Measurements from ENCODE around the gene AZIN2.
"Not testable (repeated sequence)": the region's sequence is repeated elsewhere in the genome, so short reads cannot be mapped to it uniquely, and the experiment has no call there.

Gene AZIN2

GRCh38 chr1:33092438-33092837 lies 11.5 kb downstream of the AZIN2 start:
- H3K27ac ChIP-seq (ENCODE audit: low read depth in 2 of 2, low read length in 2 of 2) = no peak overlapping the region
- no peaks in the 10 kb centered on the region for H3K27me3 ChIP-seq (ENCODE audit: control insufficient read depth in 2 of 2, insufficient read depth in 2 of 2, low read length in 2 of 2)
- H3K9ac ChIP-seq (ENCODE audit: low read depth in 1 of 2, low read length in 2 of 2) = no peak overlapping the region
- H3K9me3 ChIP-seq (ENCODE audit: control insufficient read depth in 2 of 2, low read length in 2 of 2) = no peaks in the 10 kb centered on the region
- no peaks in the 10 kb centered on the region for H3K4me1 ChIP-seq (ENCODE audit: control insufficient read depth in 2 of 2, insufficient read depth in 2 of 2, low read length in 2 of 2)
- peaks cover 5 to 8% of the 10 kb centered on the region in 2 donors for H3K36me3 ChIP-seq (ENCODE audit: control insufficient read depth in 2 of 2, insufficient read depth in 2 of 2, low read length in 2 of 2)
- no peak overlapping the region for H3K4me3 ChIP-seq (ENCODE audit: low read length in 2 of 2)

- Histone ChIP-seq H3K9me3 (ENCODE audit: control insufficient read depth in 2 of 2, low read length in 2 of 2) (no peaks in the 10 kb centered on the region), H3K27ac (ENCODE audit: low read depth in 2 of 2, low read length in 2 of 2) (no peak overlapping the region), H3K27me3 (ENCODE audit: control insufficient read depth in 2 of 2, insufficient read depth in 2 of 2, low read length in 2 of 2) (no peaks in the 10 kb centered on the region), H3K4me1 (ENCODE audit: control insufficient read depth in 2 of 2, insufficient read depth in 2 of 2, low read length in 2 of 2) (no peaks in the 10 kb centered on the region), H3K4me3 (ENCODE audit: low read length in 2 of 2) (no peak overlapping the region), H3K36me3 (ENCODE audit: control insufficient read depth in 2 of 2, insufficient read depth in 2 of 2, low read length in 2 of 2) (peaks cover 3 to 8% of the 10 kb centered on the region in 2 donors), H3K9ac (ENCODE audit: low read depth in 1 of 2, low read length in 2 of 2) (no peak overlapping the region)
These were observed 12.1 kb downstream of the AZIN2 start for GRCh38 chr1:33093004-33093403.

- Histone ChIP-seq H3K27ac (ENCODE audit: low read depth in 2 of 2, low read length in 2 of 2) (no peak overlapping the region), H3K4me1 (ENCODE audit: control insufficient read depth in 2 of 2, insufficient read depth in 2 of 2, low read length in 2 of 2) (no peaks in the 10 kb centered on the region), H3K36me3 (ENCODE audit: control insufficient read depth in 2 of 2, insufficient read depth in 2 of 2, low read length in 2 of 2) (peaks cover 0 to 8% of the 10 kb centered on the region in 2 donors), H3K4me3 (ENCODE audit: low read length in 2 of 2) (no peak overlapping the region), H3K9ac (ENCODE audit: low read depth in 1 of 2, low read length in 2 of 2) (no peak overlapping the region), H3K27me3 (ENCODE audit: control insufficient read depth in 2 of 2, insufficient read depth in 2 of 2, low read length in 2 of 2) (no peaks in the 10 kb centered on the region), H3K9me3 (ENCODE audit: control insufficient read depth in 2 of 2, low read length in 2 of 2) (no peaks in the 10 kb centered on the region)
These were observed 13.5 kb downstream of the AZIN2 start for GRCh38 chr1:33094486-33094885.

- Histone ChIP-seq H3K4me1 (ENCODE audit: control insufficient read depth in 2 of 2, insufficient read depth in 2 of 2, low read length in 2 of 2) (no peaks in the 10 kb centered on the region), H3K36me3 (ENCODE audit: control insufficient read depth in 2 of 2, insufficient read depth in 2 of 2, low read length in 2 of 2) (peaks cover 0 to 8% of the 10 kb centered on the region in 2 donors), H3K4me3 (ENCODE audit: low read length in 2 of 2) (no peak overlapping the region), H3K9ac (ENCODE audit: low read depth in 1 of 2, low read length in 2 of 2) (no peak overlapping the region), H3K27ac (ENCODE audit: low read depth in 2 of 2, low read length in 2 of 2) (no peak overlapping the region), H3K9me3 (ENCODE audit: control insufficient read depth in 2 of 2, low read length in 2 of 2) (no peaks in the 10 kb centered on the region), H3K27me3 (ENCODE audit: control insufficient read depth in 2 of 2, insufficient read depth in 2 of 2, low read length in 2 of 2) (no peaks in the 10 kb centered on the region)
These were observed 14.1 kb downstream of the AZIN2 start for GRCh38 chr1:33094971-33095604.

GRCh38 chr1:33096363-33097005 lies 15.5 kb downstream of the AZIN2 start:
- Histone ChIP-seq H3K4me3 (ENCODE audit: low read length in 2 of 2) (no peak overlapping the region), H3K36me3 (ENCODE audit: control insufficient read depth in 2 of 2, insufficient read depth in 2 of 2, low read length in 2 of 2) (peaks cover 0 to 8% of the 10 kb centered on the region in 2 donors), H3K27me3 (ENCODE audit: control insufficient read depth in 2 of 2, insufficient read depth in 2 of 2, low read length in 2 of 2) (no peaks in the 10 kb centered on the region), H3K4me1 (ENCODE audit: control insufficient read depth in 2 of 2, insufficient read depth in 2 of 2, low read length in 2 of 2) (no peaks in the 10 kb centered on the region), H3K9ac (ENCODE audit: low read depth in 1 of 2, low read length in 2 of 2) (no peak overlapping the region), H3K9me3 (ENCODE audit: control insufficient read depth in 2 of 2, low read length in 2 of 2) (no peaks in the 10 kb centered on the region), H3K27ac (ENCODE audit: low read depth in 2 of 2, low read length in 2 of 2) (no peak overlapping the region)

GRCh38 chr1:33097137-33097611 lies 16.2 kb downstream of the AZIN2 start:
- no peaks in the 10 kb centered on the region for H3K27me3 ChIP-seq (ENCODE audit: control insufficient read depth in 2 of 2, insufficient read depth in 2 of 2, low read length in 2 of 2)
- H3K4me3 ChIP-seq (ENCODE audit: low read length in 2 of 2) = no peak overlapping the region
- no peaks in the 10 kb centered on the region for H3K4me1 ChIP-seq (ENCODE audit: control insufficient read depth in 2 of 2, insufficient read depth in 2 of 2, low read length in 2 of 2)
- H3K9me3 ChIP-seq (ENCODE audit: control insufficient read depth in 2 of 2, low read length in 2 of 2) = no peaks in the 10 kb centered on the region
- peaks cover 4 to 8% of the 10 kb centered on the region in 2 donors for H3K36me3 ChIP-seq (ENCODE audit: control insufficient read depth in 2 of 2, insufficient read depth in 2 of 2, low read length in 2 of 2)
- H3K9ac ChIP-seq (ENCODE audit: low read depth in 1 of 2, low read length in 2 of 2) = no peak overlapping the region
- H3K27ac ChIP-seq (ENCODE audit: low read depth in 2 of 2, low read length in 2 of 2) = no peak overlapping the region

GRCh38 chr1:33097762-33098161 lies 16.8 kb downstream of the AZIN2 start:
- H3K4me3 ChIP-seq (ENCODE audit: low read length in 2 of 2) = no peak overlapping the region
- peaks cover 4 to 12% of the 10 kb centered on the region in 2 donors for H3K36me3 ChIP-seq (ENCODE audit: control insufficient read depth in 2 of 2, insufficient read depth in 2 of 2, low read length in 2 of 2)
- H3K27ac ChIP-seq (ENCODE audit: low read depth in 2 of 2, low read length in 2 of 2) = no peak overlapping the region
- no peak overlapping the region for H3K9ac ChIP-seq (ENCODE audit: low read depth in 1 of 2, low read length in 2 of 2)
- H3K27me3 ChIP-seq (ENCODE audit: control insufficient read depth in 2 of 2, insufficient read depth in 2 of 2, low read length in 2 of 2) = no peaks in the 10 kb centered on the region
- H3K9me3 ChIP-seq (ENCODE audit: control insufficient read depth in 2 of 2, low read length in 2 of 2) = no peaks in the 10 kb centered on the region
- H3K4me1 ChIP-seq (ENCODE audit: control insufficient read depth in 2 of 2, insufficient read depth in 2 of 2, low read length in 2 of 2) = no peaks in the 10 kb centered on the region

GRCh38 chr1:33098371-33098770 lies 17.4 kb downstream of the AZIN2 start:
- H3K9ac ChIP-seq (ENCODE audit: low read depth in 1 of 2, low read length in 2 of 2) = no peak overlapping the region
- H3K4me1 ChIP-seq (ENCODE audit: control insufficient read depth in 2 of 2, insufficient read depth in 2 of 2, low read length in 2 of 2) = no peaks in the 10 kb centered on the region
- H3K27ac ChIP-seq (ENCODE audit: low read depth in 2 of 2, low read length in 2 of 2) = peak overlapping the region in 1 of 2 donors; percentile 65
- peaks cover 6 to 13% of the 10 kb centered on the region in 2 donors for H3K36me3 ChIP-seq (ENCODE audit: control insufficient read depth in 2 of 2, insufficient read depth in 2 of 2, low read length in 2 of 2)
- no peaks in the 10 kb centered on the region for H3K9me3 ChIP-seq (ENCODE audit: control insufficient read depth in 2 of 2, low read length in 2 of 2)
- H3K4me3 ChIP-seq (ENCODE audit: low read length in 2 of 2) = no peak overlapping the region
- H3K27me3 ChIP-seq (ENCODE audit: control insufficient read depth in 2 of 2, insufficient read depth in 2 of 2, low read length in 2 of 2) = no peaks in the 10 kb centered on the region

- Histone ChIP-seq H3K27ac (ENCODE audit: low read depth in 2 of 2, low read length in 2 of 2) (peak overlapping the region; percentile 58 to 65), H3K27me3 (ENCODE audit: control insufficient read depth in 2 of 2, insufficient read depth in 2 of 2, low read length in 2 of 2) (no peaks in the 10 kb centered on the region), H3K4me1 (ENCODE audit: control insufficient read depth in 2 of 2, insufficient read depth in 2 of 2, low read length in 2 of 2) (no peaks in the 10 kb centered on the region), H3K9me3 (ENCODE audit: control insufficient read depth in 2 of 2, low read length in 2 of 2) (no peaks in the 10 kb centered on the region), H3K4me3 (ENCODE audit: low read length in 2 of 2) (no peak overlapping the region), H3K9ac (ENCODE audit: low read depth in 1 of 2, low read length in 2 of 2) (peak overlapping the region in 1 of 2 donors; percentile 17), H3K36me3 (ENCODE audit: control insufficient read depth in 2 of 2, insufficient read depth in 2 of 2, low read length in 2 of 2) (peaks cover 6 to 15% of the 10 kb centered on the region in 2 donors)
These were observed 18.6 kb downstream of the AZIN2 start for GRCh38 chr1:33099290-33100118.

GRCh38 chr1:33100119-33100415 lies 19.1 kb downstream of the AZIN2 start:
- not testable (repeated sequence) for H3K9me3 ChIP-seq (ENCODE audit: control insufficient read depth in 2 of 2, low read length in 2 of 2); H3K27me3 ChIP-seq (ENCODE audit: control insufficient read depth in 2 of 2, insufficient read depth in 2 of 2, low read length in 2 of 2); H3K9ac ChIP-seq (ENCODE audit: low read depth in 1 of 2, low read length in 2 of 2); H3K4me1 ChIP-seq (ENCODE audit: control insufficient read depth in 2 of 2, insufficient read depth in 2 of 2, low read length in 2 of 2); H3K4me3 ChIP-seq (ENCODE audit: low read length in 2 of 2)
- Histone ChIP-seq H3K27ac (ENCODE audit: low read depth in 2 of 2, low read length in 2 of 2) (peak overlapping the region in 1 of 2 donors; percentile 48), H3K36me3 (ENCODE audit: control insufficient read depth in 2 of 2, insufficient read depth in 2 of 2, low read length in 2 of 2) (peaks cover 6 to 15% of the 10 kb centered on the region in 2 donors)
